GM21360 (cell line): ENCODE data around the gene ALOX15B.
"Not testable (repeated sequence)": the region's sequence is repeated elsewhere in the genome, so short reads cannot be mapped to it uniquely, and the experiment has no call there.

Experiments used
- ATAC-seq: cut with Tn5 transposase; IDR thresholded peaks from one replicate; pipeline ENCODE4 v1.9.1; 2021; ENCODE audit warnings: mild to moderate bottlenecking, moderate library complexity; ENCODE audit not compliant: unreplicated experiment

Gene ALOX15B

DNA sequence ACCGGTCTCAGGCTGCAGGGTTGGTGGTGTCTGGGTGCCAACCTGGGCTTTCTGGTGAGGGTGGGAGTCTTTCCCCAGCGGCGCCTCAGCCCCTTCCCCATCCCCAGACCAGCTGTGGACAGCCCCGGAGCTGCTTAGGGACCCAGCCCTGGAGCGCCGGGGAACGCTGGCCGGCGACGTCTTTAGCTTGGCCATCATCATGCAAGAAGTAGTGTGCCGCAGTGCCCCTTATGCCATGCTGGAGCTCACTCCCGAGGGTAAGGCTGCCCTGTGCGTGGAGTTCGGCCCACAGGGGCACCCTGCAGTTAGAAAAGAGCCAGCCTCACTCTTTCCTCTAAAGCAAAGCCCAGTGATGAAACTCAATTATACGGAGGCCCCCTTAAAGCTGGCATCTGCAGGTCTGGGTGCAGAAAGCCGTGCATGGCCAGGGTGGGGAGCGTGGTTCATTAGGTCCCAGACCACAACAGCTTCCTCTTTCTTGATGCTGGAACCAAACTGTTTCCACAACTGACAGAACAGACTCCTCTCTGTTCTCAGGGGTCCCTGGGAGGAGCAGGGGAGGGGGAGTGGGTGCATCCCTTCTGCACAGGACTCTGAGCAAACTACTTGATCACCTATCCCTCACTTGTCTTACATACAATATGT lies 25.7 kb upstream of the ALOX15B start:
- ATAC-seq = no peak

- ATAC-seq = no peak
Observed at GRCh38 chr17:8013731-8014557, 24.9 kb upstream of the ALOX15B start.

DNA sequence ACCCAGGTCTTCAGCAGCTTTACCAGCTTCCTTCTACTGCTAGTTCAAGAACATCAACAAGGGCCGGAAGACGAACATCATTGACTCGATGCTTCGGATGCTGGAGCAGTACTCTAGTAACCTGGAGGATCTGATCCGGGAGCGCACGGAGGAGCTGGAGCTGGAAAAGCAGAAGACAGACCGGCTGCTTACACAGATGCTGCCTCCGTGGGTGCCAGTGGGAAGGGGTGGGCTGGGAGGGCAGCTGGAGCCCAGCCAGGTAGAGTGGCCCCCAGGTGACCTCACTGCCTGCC lies 24.4 kb upstream of the ALOX15B start:
- ATAC-seq = no peak

DNA sequence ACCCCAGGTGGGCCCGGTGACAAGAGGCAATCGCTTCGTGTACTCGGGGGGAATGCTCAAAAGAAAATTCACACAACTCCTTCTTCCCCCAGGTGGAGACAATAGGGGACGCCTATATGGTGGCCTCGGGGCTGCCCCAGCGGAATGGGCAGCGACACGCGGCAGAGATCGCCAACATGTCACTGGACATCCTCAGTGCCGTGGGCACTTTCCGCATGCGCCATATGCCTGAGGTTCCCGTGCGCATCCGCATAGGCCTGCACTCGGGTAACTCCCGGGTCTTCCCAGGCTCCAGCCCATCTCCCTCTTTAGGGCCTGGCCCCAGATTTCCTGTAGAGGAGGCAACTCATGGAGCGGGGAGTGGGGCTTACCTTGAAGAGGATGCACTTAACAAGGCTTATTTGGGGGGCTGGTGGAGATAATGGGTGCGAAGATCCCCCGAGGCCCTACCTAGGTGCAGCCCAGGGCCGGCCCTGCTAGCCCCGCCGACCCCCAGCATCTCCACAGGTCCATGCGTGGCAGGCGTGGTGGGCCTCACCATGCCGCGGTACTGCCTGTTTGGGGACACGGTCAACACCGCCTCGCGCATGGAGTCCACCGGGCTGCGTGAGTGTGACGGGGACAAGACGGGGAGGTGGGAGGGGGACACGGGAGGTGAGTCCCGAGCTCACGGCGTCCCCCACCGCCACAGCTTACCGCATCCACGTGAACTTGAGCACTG lies 23.5 kb upstream of the ALOX15B start:
- ATAC-seq = no peak

- no peak for ATAC-seq
Observed at GRCh38 chr17:8015957-8016631, 22.8 kb upstream of the ALOX15B start.

GRCh38 chr17:8016632-8017424 lies 22.0 kb upstream of the ALOX15B start:
- ATAC-seq = no peak

DNA sequence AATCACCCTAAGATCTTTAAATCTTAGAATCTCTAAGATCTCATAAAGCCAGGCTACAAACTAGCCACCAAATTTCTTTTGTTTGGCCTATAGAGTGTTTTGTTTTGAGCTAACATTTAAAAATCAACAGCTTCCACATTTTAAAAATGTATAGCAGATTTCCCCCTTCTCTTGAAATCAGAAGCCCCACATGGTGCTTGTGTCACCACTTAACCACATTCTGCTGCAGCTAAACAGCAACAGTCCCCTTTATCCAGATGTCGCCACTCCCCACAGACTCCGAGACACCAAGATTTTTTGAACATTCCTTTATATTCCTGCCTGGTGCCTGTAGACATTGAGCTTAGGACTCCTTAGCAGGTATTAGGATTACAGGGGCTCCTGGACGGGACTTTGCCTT lies 20.4 kb upstream of the ALOX15B start:
- ATAC-seq = no peak

DNA sequence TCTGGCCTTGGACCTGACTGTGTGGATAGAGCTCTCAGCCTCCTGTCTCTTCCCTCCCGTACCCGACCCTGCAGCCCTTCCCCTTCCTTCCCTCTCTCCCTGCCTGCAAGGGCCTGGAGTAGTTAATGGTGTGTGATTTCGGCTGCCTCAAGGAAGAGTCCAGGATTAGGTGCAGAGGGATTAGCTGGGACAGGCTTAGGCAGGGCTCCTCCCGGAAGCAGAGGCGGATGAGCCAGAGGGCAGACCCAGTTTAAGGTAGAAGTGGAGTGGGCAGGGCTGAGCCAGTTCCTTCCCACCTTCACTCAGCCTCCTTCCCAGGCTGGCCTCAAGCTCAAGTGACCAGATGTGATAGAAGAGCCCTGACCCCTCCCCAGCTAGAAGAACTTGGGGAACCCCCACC lies 19.7 kb upstream of the ALOX15B start:
- no peak for ATAC-seq

GRCh38 chr17:8019665-8020650 lies 18.9 kb upstream of the ALOX15B start:
- no peak for ATAC-seq

DNA sequence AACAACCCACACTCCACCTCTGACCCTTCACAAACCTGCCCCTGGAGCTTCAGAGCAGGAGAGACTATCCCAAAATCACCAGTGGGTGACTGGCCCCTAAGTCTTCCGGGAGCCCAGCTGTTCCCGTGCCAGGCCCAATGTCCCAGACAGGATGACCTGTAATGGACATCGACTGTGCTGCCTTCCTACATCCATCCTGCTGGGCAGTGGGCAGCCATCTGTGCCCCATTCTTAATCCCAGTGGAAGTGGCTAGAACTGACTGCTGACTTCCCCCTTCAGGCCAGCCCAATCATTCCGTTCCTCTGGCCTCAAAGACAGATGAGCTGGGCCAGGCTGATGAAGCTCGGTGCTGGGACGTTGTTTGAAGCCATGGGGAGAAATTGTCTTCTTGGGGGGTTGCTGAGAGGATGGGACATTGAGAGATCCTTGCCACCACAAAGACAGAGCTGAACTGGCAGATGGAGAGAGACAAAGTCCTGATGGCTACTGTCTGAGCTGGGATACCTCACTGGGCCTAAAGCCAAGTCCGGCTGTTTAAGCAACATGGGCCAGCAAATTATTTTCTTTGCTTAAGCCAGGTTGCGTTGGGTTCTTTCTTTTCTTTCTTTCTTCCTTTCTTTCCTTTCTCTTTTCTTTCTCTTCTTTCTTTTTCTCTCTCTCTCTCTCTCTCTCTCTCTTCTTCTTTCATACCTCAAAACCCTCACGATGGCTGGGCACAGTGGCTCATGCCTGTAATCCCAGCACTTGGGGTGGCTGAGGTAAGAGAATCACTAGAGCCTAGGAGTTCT lies 17.9 kb upstream of the ALOX15B start:
- ATAC-seq = no peak

DNA sequence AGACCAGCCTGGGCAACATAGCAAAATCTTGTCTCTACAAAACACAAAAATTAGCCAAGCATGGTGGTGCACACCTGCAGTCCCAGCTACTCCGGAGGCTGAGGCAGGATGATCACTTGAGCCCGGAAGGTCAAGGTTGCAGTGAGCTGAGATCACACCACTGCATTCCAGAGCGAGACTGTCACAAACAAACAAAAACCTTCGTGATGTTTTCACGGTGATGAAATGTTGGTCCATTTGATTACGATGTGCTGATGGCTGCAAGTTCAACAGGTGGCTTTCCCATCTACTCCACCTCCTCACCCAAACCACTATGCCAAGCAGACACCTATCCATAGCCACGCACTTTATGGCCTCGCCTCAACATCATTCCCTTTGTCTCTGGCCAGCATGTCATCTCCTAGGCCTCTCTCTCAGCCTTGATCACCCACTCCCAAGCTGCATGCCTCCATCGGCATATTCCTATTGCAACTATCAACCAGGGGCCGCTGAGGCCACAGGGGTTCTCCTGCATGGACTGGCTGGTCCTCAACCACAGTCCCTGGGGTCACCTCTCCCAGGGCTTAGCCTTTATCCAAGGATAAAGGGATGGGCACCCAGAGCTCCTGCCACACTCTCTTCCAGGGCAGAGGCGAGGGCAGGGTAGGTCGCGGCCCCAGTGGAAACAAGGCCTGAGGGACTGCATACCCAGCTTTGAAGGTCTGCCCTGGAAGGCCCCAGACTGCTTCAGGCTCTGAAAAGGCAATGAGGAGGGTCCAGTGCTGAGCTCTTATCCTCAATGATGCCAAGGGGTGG lies 17.1 kb upstream of the ALOX15B start:
- ATAC-seq = no peak

DNA sequence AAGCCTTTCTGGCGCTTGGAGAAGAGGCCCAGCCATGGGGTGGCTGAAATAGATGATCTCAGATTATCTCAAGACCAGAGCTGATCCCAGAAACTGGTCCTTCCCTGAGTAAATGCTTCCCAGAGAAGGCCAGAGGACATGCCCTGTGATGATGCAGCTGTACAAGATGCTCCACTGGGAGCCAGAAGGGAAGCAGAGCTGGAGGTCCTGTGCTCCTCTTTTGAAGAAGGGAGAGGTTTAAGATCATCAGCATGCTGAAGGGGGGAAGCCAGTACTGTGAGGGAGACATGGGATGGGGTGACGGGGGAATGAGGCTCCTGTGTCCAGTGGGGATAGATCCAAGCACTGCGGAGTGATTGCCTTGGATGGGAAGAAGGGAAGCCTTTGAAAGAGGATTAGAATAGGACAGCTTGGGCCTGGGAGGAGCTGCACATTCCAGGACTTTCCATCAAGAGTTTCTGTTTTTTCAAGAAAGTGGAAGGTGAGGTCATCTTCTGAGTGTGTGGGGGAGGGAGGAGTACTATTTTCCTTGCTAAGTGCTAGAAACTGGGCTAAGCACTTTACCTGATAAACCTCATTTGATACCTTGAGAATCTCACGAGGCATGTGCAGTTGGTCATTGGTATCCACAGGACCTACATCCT lies 16.4 kb upstream of the ALOX15B start:
- no peak for ATAC-seq

DNA sequence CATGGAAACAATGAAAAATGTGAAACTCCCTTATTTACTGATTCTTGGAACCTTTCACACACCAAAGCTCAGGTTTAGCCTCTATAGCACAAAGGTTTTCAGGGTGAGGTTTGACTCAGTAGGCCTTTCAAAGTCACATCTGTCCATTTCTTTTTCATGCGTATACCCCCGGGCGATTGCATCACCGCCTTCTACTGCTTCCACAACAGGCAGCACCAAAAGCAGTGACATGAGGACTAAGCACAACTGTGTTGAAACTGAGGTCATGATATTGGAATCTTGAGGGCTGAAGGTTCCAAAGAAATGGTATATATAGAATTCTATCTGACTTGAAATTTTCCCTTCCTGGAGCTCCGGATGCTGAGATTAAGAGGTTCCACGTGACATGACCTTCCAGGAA lies 14.7 kb upstream of the ALOX15B start:
- not testable (repeated sequence) for ATAC-seq

GRCh38 chr17:8025176-8025911 lies 13.5 kb upstream of the ALOX15B start:
- no peak for ATAC-seq

DNA sequence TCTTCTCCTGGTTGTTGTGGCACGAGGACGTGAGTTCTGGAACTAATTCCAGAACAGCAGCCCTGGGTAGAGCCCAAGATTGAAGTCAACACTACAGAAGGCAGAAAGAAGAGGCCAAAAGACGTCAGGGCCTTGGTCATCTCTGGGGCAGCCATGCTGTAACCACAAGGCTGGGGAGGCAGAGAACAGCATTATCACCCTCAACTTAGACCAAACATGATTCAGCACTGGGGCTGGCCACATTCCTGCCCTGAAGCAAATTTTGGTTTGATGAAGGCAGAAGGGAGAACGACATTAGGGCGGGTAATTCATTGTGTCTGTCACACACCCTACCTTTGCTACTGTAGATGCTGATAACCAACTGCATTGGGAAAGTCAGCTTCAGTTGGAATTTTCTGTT lies 9.7 kb upstream of the ALOX15B start:
- no peak for ATAC-seq

DNA sequence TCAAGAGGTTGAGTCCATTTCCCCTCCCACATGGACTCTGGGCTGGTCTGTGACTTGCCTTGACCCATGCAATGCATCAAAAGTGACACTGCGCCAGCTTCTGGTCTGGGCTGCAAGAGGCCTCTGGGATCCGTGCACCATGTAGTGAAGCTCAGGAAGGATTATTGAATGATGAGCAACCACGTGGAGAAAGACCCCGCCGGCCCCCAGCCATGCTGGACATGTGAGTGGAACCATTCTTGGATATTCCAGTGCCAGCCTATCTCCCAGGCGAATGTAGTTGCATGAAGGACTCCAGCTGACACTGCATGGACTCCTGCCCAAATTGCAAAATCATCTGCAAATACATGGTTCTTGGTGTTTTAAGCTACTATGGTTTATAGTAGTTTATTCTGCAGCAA lies 7.6 kb upstream of the ALOX15B start:
- ATAC-seq = no peak

GRCh38 chr17:8031950-8032349 lies 6.9 kb upstream of the ALOX15B start:
- ATAC-seq = no peak
